PFSK-1 (cell line): ENCODE data around the gene LRBA.

Source experiments
- FOXP2 ChIP-seq: optimal IDR thresholded peaks from 2 replicates; pipeline ENCODE3; 2011; ENCODE audit warnings: borderline replicate concordance, control low read depth, inconsistent platforms; ENCODE audit not compliant: insufficient read depth; ENCODE audit errors: extremely low read length, extremely low read depth
- POLR2AphosphoS5 ChIP-seq: IDR thresholded peaks from 2 replicates; pipeline ENCODE4 v1.6.1; 2012; ENCODE audit warnings: low read depth, mild to moderate bottlenecking, control low read depth, low read length, moderate library complexity
- REST ChIP-seq, 2 experiments: IDR thresholded peaks; 2 replicates each; pipeline versions ENCODE4 v1.6.1 to v1.8.0; 2011 to 2012; ENCODE audit warnings: low read depth in 2 of 2, low read length in 2 of 2, control low read depth in 1 of 2, inconsistent platforms in 1 of 2, mild to moderate bottlenecking in 1 of 2, moderate library complexity in 1 of 2; ENCODE audit not compliant: insufficient read depth in 1 of 2
- SIN3A ChIP-seq: IDR thresholded peaks from 2 replicates; pipeline ENCODE4 v1.6.1; 2012; ENCODE audit warnings: mild to moderate bottlenecking, low read length, moderate library complexity, borderline replicate concordance; ENCODE audit not compliant: insufficient read depth
- TAF1 ChIP-seq: IDR thresholded peaks from 2 replicates; pipeline ENCODE4 v1.6.1; 2012; ENCODE audit warnings: low read length, control low read depth, borderline replicate concordance; ENCODE audit not compliant: insufficient read depth

The LRBA gene

GRCh38 chr4:150268444-150268843 is 746.6 kb downstream of the LRBA start:
- no peak for TF ChIP-seq REST (IDR thresholded peaks at IDR 0.05; ENCODE audit: insufficient read depth in 1 of 2, low read depth in 2 of 2, low read length in 2 of 2)
- no peak for TF ChIP-seq SIN3A
- no peak for TF ChIP-seq TAF1
- TF ChIP-seq FOXP2: no peak
- TF ChIP-seq POLR2AphosphoS5: no peak

GRCh38 chr4:150265806-150266205 is 749.3 kb downstream of the LRBA start:
- TF ChIP-seq REST (IDR thresholded peaks at IDR 0.05; ENCODE audit: insufficient read depth in 1 of 2, low read depth in 2 of 2, low read length in 2 of 2): no peak
- no peak for TF ChIP-seq POLR2AphosphoS5
- TF ChIP-seq SIN3A: no peak
- TF ChIP-seq FOXP2: no peak
- TF ChIP-seq TAF1: no peak

GRCh38 chr4:150264595-150265161 is 750.4 kb downstream of the LRBA start:
- TF ChIP-seq FOXP2 (no peak), REST (IDR thresholded peaks at IDR 0.05; ENCODE audit: insufficient read depth in 1 of 2, low read depth in 2 of 2, low read length in 2 of 2) (no peak), TAF1 (no peak), POLR2AphosphoS5 (no peak)

GRCh38 chr4:150262611-150263010 is 752.5 kb downstream of the LRBA start:
- TF ChIP-seq FOXP2: no peak
- no peak for TF ChIP-seq TAF1
- no peak for TF ChIP-seq SIN3A
- TF ChIP-seq REST (IDR thresholded peaks at IDR 0.05; ENCODE audit: insufficient read depth in 1 of 2, low read depth in 2 of 2, low read length in 2 of 2): no peak
- TF ChIP-seq POLR2AphosphoS5: no peak

GRCh38 chr4:150261571-150261970 is 753.5 kb downstream of the LRBA start:
- TF ChIP-seq POLR2AphosphoS5 (no peak), SIN3A (no peak), FOXP2 (no peak), TAF1 (no peak), REST (IDR thresholded peaks at IDR 0.05; ENCODE audit: insufficient read depth in 1 of 2, low read depth in 2 of 2, low read length in 2 of 2) (no peak)
